ENCODE results near the gene PHKA1.

GRCh38 chrX:72663737-72664136 lies 50.4 kb downstream of the PHKA1 start:
- TF ChIP-seq CTCF (IDR thresholded peaks at IDR 0.05) = no peak
- no peak for TF ChIP-seq POLR2AphosphoS5 (IDR thresholded peaks at IDR 0.05)
- no peak for TF ChIP-seq POLR2A (IDR thresholded peaks at IDR 0.05)

All from breast epithelium (tissue), 3 donors.